Motor neuron (in vitro differentiated cells): Measurements from ENCODE around the gene ERN1. TPM values are rescaled to one million over a fixed set of nuclear protein-coding genes. Genes with fewer than 3 reads are reported as not detected.
"Not testable (repeated sequence)": the region's sequence is repeated elsewhere in the genome, so short reads cannot be mapped to it uniquely, and the experiment has no call there.

Experiments used
- ATAC-seq, 8 experiments: fragments of 200-7000 bp; cut with Tn5 transposase; replicated peaks in 6 of 8; 2 replicates each; pipeline ENCODE4 v1.8.0; 2021; ENCODE audit warnings: mild to moderate bottlenecking in 8 of 8, moderate library complexity in 8 of 8
- H3K27ac ChIP-seq, 2 donors: fragments of 250-450 bp; sonication (Bioruptor Pico); 2 replicates each; pipeline ENCODE4 v1.9.0; 2021; ENCODE audit warnings: antibody characterized with exemption in 2 of 2, mild to moderate bottlenecking in 2 of 2, moderate library complexity in 1 of 2
- H3K4me1 ChIP-seq, 2 donors: fragments of 250-450 bp; sonication (Bioruptor Pico); replicated peaks in 1 of 2; 2 replicates each; pipeline ENCODE4 v1.6.1; 2021; ENCODE audit warnings: antibody characterized with exemption in 2 of 2, mild to moderate bottlenecking in 2 of 2, moderate library complexity in 1 of 2
- H3K4me3 ChIP-seq, 5 donors: fragments of 250-450 bp; sonication (Bioruptor Pico); 2 replicates each; pipeline ENCODE4 v1.9.0; 2021; ENCODE audit warnings: antibody characterized with exemption in 5 of 5, mild to moderate bottlenecking in 5 of 5, moderate library complexity in 4 of 5
- WGBS, 10 experiments: fragments of 450-650 bp; shearing (Covaris generic); methylation state at CpG; one replicate each; pipeline ENCODE4 v1.0.0; 2022; 5-methylcytosine and 5-hydroxymethylcytosine counted together
- in situ Hi-C, 9 experiments: fragments of 400-800 bp; cut with MboI; loops; one replicate each; pipeline ENCODE4 v1.15.0; 2021; ENCODE audit warnings: low sequenced_read_pairs in 9 of 9, low pct_unique_long_range_greater_than_20kb in 2 of 9; ENCODE audit not compliant: unreplicated experiment in 9 of 9
- total RNA-seq, 8 experiments: library from RNA; unstranded; fragments of 300-600 nt; gene quantifications; 2 replicates each; pipeline versions ENCODE4 v1.2.3 to v1.2.4, GENCODE V29; 2022

Gene ERN1
- 10 to 100 TPM in 1 of 8 experiments, 1 to 10 TPM in 7; 2.3 to 10.4 (median 5.0) TPM for total RNA-seq

GRCh38 chr17:64129765-64130558 lies at the start of gene ERN1:
Gene ERN1, minus strand, starts transcription at chr17:64130144. Its CDS starts 115 bp downstream, at chr17:64130029.
- in situ Hi-C loops: loop anchor here in 8 of 9 experiments (10.0 to 25.0 kb wide), 4 partner anchors 93 to 218 kb away; partner anchors contain the start of genes CSHL1 (in 5 of the 8), GH1 (in 5 of the 8) and CD79B (in 2 of the 8)
- peak; percentile 88 to 96 (median 90) for ATAC-seq
- peak within 1 kb of the TSS; percentile 59 to 75 for H3K27ac ChIP-seq
- peaks cover 14 to 20% of the 10 kb centered on the region in 2 donors for H3K4me1 ChIP-seq
- peak within 1 kb of the TSS; percentile 74 to 92 (median 82) for H3K4me3 ChIP-seq
- WGBS, 10 experiments: 0% methylated on average over 1 to 2 of the region's 98 CpGs; no CpG with 5 or more reads in 8 of the 10 experiments

GRCh38 chr17:64179024-64179423 lies 49.1 kb upstream of the ERN1 start:
- WGBS, 10 experiments: 0 to 100% (median 82%) methylated on average over 1 to 4 of the region's 4 CpGs; no CpG with 5 or more reads in 4 of the 10 experiments
- H3K27ac ChIP-seq, H3K4me1 ChIP-seq, H3K4me3 ChIP-seq, in situ Hi-C loops, ATAC-seq: not testable (repeated sequence)

GRCh38 chr17:64178011-64178825 lies 48.3 kb upstream of the ERN1 start:
- ATAC-seq: no peak
- H3K27ac ChIP-seq: no peak overlapping the region
- H3K4me1 ChIP-seq: no peaks in the 10 kb centered on the region
- in situ Hi-C loops: no loop called here
- no peak overlapping the region for H3K4me3 ChIP-seq
- WGBS, 10 experiments: 0 to 100% (median 80%) methylated on average over 1 to 4 of the region's 9 CpGs; no CpG with 5 or more reads in 1 of the 10 experiments

GRCh38 chr17:64177311-64178010 lies 47.5 kb upstream of the ERN1 start:
- H3K4me3 ChIP-seq: no peak overlapping the region
- 70 to 100% (median 88%) methylated on average over 1 to 6 of the region's 7 CpGs for WGBS, 10 experiments
- no peaks in the 10 kb centered on the region for H3K4me1 ChIP-seq
- no peak overlapping the region for H3K27ac ChIP-seq
- ATAC-seq: no peak
- in situ Hi-C loops: no loop called here

GRCh38 chr17:64176556-64176955 lies 46.6 kb upstream of the ERN1 start:
- no peak overlapping the region for H3K27ac ChIP-seq
- H3K4me1 ChIP-seq: no peaks in the 10 kb centered on the region
- H3K4me3 ChIP-seq: no peak overlapping the region
- in situ Hi-C loops: no loop called here
- no peak for ATAC-seq

GRCh38 chr17:64174686-64175456 lies 44.9 kb upstream of the ERN1 start:
- Histone ChIP-seq H3K4me1 (no peaks in the 10 kb centered on the region), H3K4me3 (no peak overlapping the region), H3K27ac (no peak overlapping the region)
- peak; percentile 40 to 98 (median 78) for ATAC-seq
- in situ Hi-C loops: loop anchor here in 2 of 9 experiments (25.0 kb wide), 1 partner anchor 87 kb away; the partner anchor contains the start of gene TEX2 (in 2 of the 2)
- 20 to 100% (median 89%) methylated on average over 1 to 6 of the region's 7 CpGs; no CpG with 5 or more reads in 4 of the 10 experiments for WGBS, 10 experiments

GRCh38 chr17:64173646-64174045 lies 43.7 kb upstream of the ERN1 start:
- in situ Hi-C loops: loop anchor here in 2 of 9 experiments (25.0 kb wide), 1 partner anchor 89 kb away; the partner anchor contains the start of gene TEX2 (in 2 of the 2)

GRCh38 chr17:64172510-64172909 lies 42.6 kb upstream of the ERN1 start:
- 56 to 100% (median 91%) methylated on average over 1 to 3 of the region's 3 CpGs; no CpG with 5 or more reads in 5 of the 10 experiments for WGBS, 10 experiments
- no peak overlapping the region for H3K4me3 ChIP-seq
- ATAC-seq: peak in 1 of 8 experiments; percentile 19
- H3K4me1 ChIP-seq: no peaks in the 10 kb centered on the region
- H3K27ac ChIP-seq: no peak overlapping the region
- in situ Hi-C loops: loop anchor here in 2 of 9 experiments (25.0 kb wide), 1 partner anchor 90 kb away; the partner anchor contains the start of gene TEX2 (in 2 of the 2)

More at GRCh38 chr17:64173646-64174045, 43.7 kb upstream of the ERN1 start:
- Histone ChIP-seq H3K4me1 (no peaks in the 10 kb centered on the region), H3K27ac (no peak overlapping the region), H3K4me3 (no peak overlapping the region)
- WGBS, 10 experiments: 80 to 100% (median 100%) methylated on average over 1 to 3 of the region's 3 CpGs; no CpG with 5 or more reads in 3 of the 10 experiments
- ATAC-seq: no peak

GRCh38 chr17:64171041-64171440 lies 41.1 kb upstream of the ERN1 start:
- in situ Hi-C loops: loop anchor here in 2 of 9 experiments (25.0 kb wide), 1 partner anchor 91 kb away; the partner anchor contains the start of gene TEX2 (in 2 of the 2)
- no peak for ATAC-seq
- Histone ChIP-seq H3K4me1 (no peaks in the 10 kb centered on the region), H3K4me3 (no peak overlapping the region), H3K27ac (no peak overlapping the region)
- 85 to 100% (median 97%) methylated on average over 1 to 8 of the region's 8 CpGs; no CpG with 5 or more reads in 1 of the 10 experiments for WGBS, 10 experiments

GRCh38 chr17:64170286-64170685 lies 40.3 kb upstream of the ERN1 start:
- WGBS, 10 experiments: 80 to 100% (median 90%) methylated on average over 1 to 3 of the region's 4 CpGs; no CpG with 5 or more reads in 6 of the 10 experiments
- Histone ChIP-seq H3K27ac (no peak overlapping the region), H3K4me3 (no peak overlapping the region), H3K4me1 (no peaks in the 10 kb centered on the region)
- in situ Hi-C loops: loop anchor here in 2 of 9 experiments (25.0 kb wide), 1 partner anchor 92 kb away; the partner anchor contains the start of gene TEX2 (in 2 of the 2)
- no peak for ATAC-seq

GRCh38 chr17:64167666-64168065 lies 37.7 kb upstream of the ERN1 start:
- H3K4me3 ChIP-seq, H3K4me1 ChIP-seq, H3K27ac ChIP-seq, ATAC-seq: not testable (repeated sequence)
- 80 to 100% (median 100%) methylated on average over 1 to 3 of the region's 3 CpGs; no CpG with 5 or more reads in 2 of the 10 experiments for WGBS, 10 experiments
- in situ Hi-C loops: loop anchor here in 2 of 9 experiments (25.0 kb wide), 1 partner anchor 95 kb away; the partner anchor contains the start of gene TEX2 (in 2 of the 2)
